Measurements from ENCODE around the gene GALK1.

GRCh38 chr17:75763613-75764416, 1.2 kb downstream of the GALK1 start:
- TF ChIP-seq CTCF (IDR thresholded peaks at IDR 0.05; ENCODE audit: low read depth, low read length, poor library complexity, severe bottlenecking), result no peak
- TF ChIP-seq EZH2phosphoT487 (IDR thresholded peaks at IDR 0.05; ENCODE audit: borderline replicate concordance, low read length), result no peak

Measured in DOHH2 (cell line).